Rectal smooth muscle tissue (tissue), 1 donor: ENCODE data around the gene SFXN3.

Experiments
- H3K27ac ChIP-seq: one replicate; pipeline ENCODE4 v1.7.0; 2013; ENCODE audit warnings: low read depth, low read length, inconsistent platforms
- H3K27me3 ChIP-seq: one replicate; pipeline ENCODE4 v1.7.0; 2013; ENCODE audit warnings: low read length; ENCODE audit not compliant: control insufficient read depth, insufficient read depth
- H3K36me3 ChIP-seq: one replicate; pipeline ENCODE4 v1.7.0; 2013; ENCODE audit warnings: low read length; ENCODE audit not compliant: control insufficient read depth, insufficient read depth
- H3K4me1 ChIP-seq: one replicate; pipeline ENCODE4 v1.7.0; 2013; ENCODE audit warnings: low read length; ENCODE audit not compliant: control insufficient read depth, insufficient read depth
- H3K4me3 ChIP-seq: one replicate; pipeline ENCODE4 v1.7.0; 2013; ENCODE audit warnings: low read length
- H3K9ac ChIP-seq: one replicate; pipeline ENCODE4 v1.7.0; 2013; ENCODE audit warnings: low read length

SFXN3 gene

GRCh38 chr10:101047268-101047667 lies 16.2 kb downstream of the SFXN3 start:
- Histone ChIP-seq H3K9ac (no peak overlapping the region), H3K4me1 (peaks cover 6% of the 10 kb centered on the region), H3K36me3 (no peaks in the 10 kb centered on the region), H3K27ac (no peak overlapping the region), H3K27me3 (peaks cover 32% of the 10 kb centered on the region), H3K4me3 (no peak overlapping the region)

GRCh38 chr10:101047961-101048892 lies 17.2 kb downstream of the SFXN3 start:
- no peaks in the 10 kb centered on the region for H3K36me3 ChIP-seq
- H3K4me3 ChIP-seq: no peak overlapping the region
- H3K4me1 ChIP-seq: peaks cover 2% of the 10 kb centered on the region
- H3K9ac ChIP-seq: no peak overlapping the region
- peaks cover 32% of the 10 kb centered on the region for H3K27me3 ChIP-seq
- H3K27ac ChIP-seq: no peak overlapping the region

GRCh38 chr10:101050208-101051069 lies 19.4 kb downstream of the SFXN3 start:
- Histone ChIP-seq H3K4me3 (no peak overlapping the region), H3K4me1 (no peaks in the 10 kb centered on the region), H3K9ac (no peak overlapping the region), H3K27me3 (peaks cover 32% of the 10 kb centered on the region), H3K27ac (no peak overlapping the region), H3K36me3 (no peaks in the 10 kb centered on the region)

DNA sequence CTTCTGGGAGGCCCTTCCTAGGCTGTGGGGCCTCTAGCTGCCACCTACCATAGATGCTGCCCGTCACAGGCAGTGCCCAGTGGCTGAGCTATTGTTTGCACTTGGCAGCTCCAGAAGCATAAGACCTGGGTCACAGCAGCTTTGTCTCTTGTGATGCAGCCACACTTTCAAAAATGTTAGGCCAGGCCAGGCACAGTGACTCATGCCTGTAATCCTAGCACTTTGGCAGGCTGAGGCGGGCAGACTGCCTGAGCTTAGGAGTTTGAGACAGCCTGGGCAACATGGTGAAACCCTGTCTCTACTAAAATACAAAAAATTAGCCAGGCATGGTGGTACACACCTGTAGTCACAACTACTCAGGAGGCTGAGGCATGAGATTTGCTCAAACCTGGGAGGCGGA lies 21.3 kb downstream of the SFXN3 start:
- Histone ChIP-seq H3K36me3 (no peaks in the 10 kb centered on the region), H3K9ac (no peak overlapping the region), H3K4me1 (no peaks in the 10 kb centered on the region), H3K27me3 (peaks cover 28% of the 10 kb centered on the region), H3K27ac (no peak overlapping the region), H3K4me3 (no peak overlapping the region)

GRCh38 chr10:101053516-101053915 lies 22.5 kb downstream of the SFXN3 start:
- H3K4me3 ChIP-seq: no peak overlapping the region
- no peak overlapping the region for H3K9ac ChIP-seq
- no peaks in the 10 kb centered on the region for H3K36me3 ChIP-seq
- no peak overlapping the region for H3K27ac ChIP-seq
- H3K27me3 ChIP-seq: peaks cover 20% of the 10 kb centered on the region
- no peaks in the 10 kb centered on the region for H3K4me1 ChIP-seq

- no peaks in the 10 kb centered on the region for H3K36me3 ChIP-seq
- H3K9ac ChIP-seq: no peak overlapping the region
- no peak overlapping the region for H3K27ac ChIP-seq
- H3K4me3 ChIP-seq: no peak overlapping the region
- peaks cover 12% of the 10 kb centered on the region for H3K27me3 ChIP-seq
- H3K4me1 ChIP-seq: no peaks in the 10 kb centered on the region
These were observed 23.3 kb downstream of the SFXN3 start for GRCh38 chr10:101054351-101054750.

GRCh38 chr10:101054876-101055275 lies 23.8 kb downstream of the SFXN3 start:
- Histone ChIP-seq H3K27me3 (peaks cover 10% of the 10 kb centered on the region), H3K27ac (no peak overlapping the region), H3K4me1 (no peaks in the 10 kb centered on the region), H3K36me3 (no peaks in the 10 kb centered on the region), H3K4me3 (no peak overlapping the region), H3K9ac (no peak overlapping the region)

- no peaks in the 10 kb centered on the region for H3K4me1 ChIP-seq
- peaks cover 5% of the 10 kb centered on the region for H3K27me3 ChIP-seq
- no peak overlapping the region for H3K4me3 ChIP-seq
- H3K36me3 ChIP-seq: no peaks in the 10 kb centered on the region
- H3K9ac ChIP-seq: no peak overlapping the region
- no peak overlapping the region for H3K27ac ChIP-seq
These were observed 24.4 kb downstream of the SFXN3 start for GRCh38 chr10:101055411-101055810.

- no peaks in the 10 kb centered on the region for H3K4me1 ChIP-seq
- no peak overlapping the region for H3K9ac ChIP-seq
- no peak overlapping the region for H3K4me3 ChIP-seq
- no peaks in the 10 kb centered on the region for H3K36me3 ChIP-seq
- no peak overlapping the region for H3K27ac ChIP-seq
- H3K27me3 ChIP-seq: no peaks in the 10 kb centered on the region
These were observed 25.5 kb downstream of the SFXN3 start for GRCh38 chr10:101056365-101057151.

DNA sequence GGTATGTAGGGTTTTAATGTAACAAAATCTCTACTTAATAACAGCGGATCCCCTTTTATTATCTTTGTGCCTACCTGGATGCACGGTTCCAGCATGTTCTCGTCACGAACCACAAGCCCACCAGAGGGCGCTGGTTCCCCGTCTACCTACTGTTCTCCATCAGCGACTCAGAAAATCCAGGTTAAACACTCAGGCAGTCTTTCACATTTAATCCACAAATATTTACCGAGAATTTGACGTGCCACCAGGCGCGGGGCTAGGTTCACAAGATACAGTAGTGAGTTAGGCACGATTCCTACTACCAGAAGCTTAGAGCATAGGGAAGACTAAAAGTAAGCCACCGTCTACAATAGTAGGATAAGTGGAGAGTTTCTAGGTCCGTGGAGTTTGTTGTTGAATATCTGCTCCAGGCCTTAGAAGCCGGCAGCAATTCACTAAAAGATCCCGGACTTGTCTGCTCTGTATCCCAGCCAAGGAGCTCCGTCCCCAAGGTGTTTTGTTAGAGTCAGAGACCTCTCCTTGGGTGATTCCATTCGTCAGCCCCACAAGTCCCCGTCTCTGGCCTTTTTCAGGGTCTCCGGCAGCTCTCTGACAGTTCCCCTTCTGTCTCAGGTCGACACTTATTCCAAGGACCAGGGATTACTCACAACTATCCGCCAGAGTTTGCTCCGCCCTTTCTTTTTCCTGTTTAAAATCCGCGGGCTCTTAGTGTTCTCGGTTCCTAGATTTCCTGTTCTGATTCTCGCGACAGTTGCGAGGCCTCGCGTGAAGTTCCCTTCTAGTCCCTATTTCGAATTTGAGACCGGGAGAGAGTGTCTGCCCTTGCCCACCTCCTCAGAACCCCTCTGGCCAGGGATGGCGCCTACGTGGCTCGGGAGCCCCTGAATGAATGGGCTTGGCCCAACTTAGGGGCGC lies 29.3 kb downstream of the SFXN3 start:
- Histone ChIP-seq H3K9ac (peak overlapping the region; percentile 87), H3K27me3 (peaks cover 5% of the 10 kb centered on the region), H3K27ac (peak overlapping the region; percentile 92), H3K4me1 (no peaks in the 10 kb centered on the region), H3K36me3 (no peaks in the 10 kb centered on the region), H3K4me3 (peak overlapping the region; percentile 83)

DNA sequence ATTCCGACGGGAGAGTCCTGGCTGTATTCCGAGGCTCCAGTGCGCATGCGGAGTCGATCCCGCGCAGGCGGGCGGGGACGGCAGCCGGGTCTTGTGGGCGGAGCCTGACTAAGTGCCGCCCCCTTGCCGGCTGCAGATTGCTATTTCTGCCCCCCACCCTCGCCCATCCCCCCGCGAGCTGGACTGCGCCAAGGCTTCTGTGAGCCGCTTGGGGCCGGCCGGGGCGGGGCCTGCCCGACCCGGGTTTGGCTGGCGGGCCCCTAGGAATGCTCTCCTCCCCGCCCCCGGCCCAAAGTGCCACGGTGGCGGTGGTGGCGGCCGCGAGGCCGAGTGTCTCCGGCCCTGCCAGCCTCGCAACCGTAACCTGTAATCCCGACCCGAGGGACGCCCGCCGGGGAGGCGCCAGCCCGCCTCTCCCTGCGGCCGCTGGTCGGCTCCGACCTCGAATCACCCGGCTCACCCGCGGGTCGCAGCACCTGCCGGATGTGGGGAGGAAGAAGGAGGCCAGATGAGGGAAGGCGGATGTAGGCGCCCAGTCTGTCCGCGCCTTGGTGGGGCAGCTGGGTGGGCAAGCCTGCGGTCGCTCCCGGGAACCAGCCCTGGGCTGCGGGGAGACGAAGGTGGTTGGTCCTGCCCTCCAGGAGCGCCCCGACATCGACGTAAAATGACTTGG lies 30.1 kb downstream of the SFXN3 start:
- H3K9ac ChIP-seq: peak overlapping the region; percentile 87
- peak overlapping the region; percentile 83 for H3K4me3 ChIP-seq
- H3K27me3 ChIP-seq: peaks cover 7% of the 10 kb centered on the region
- H3K4me1 ChIP-seq: no peaks in the 10 kb centered on the region
- no peaks in the 10 kb centered on the region for H3K36me3 ChIP-seq
- H3K27ac ChIP-seq: peak overlapping the region; percentile 92
